HG03135 (cell line): ENCODE measurements around the gene EIF2B5.
"Not testable (repeated sequence)": the region's sequence is repeated elsewhere in the genome, so short reads cannot be mapped to it uniquely, and the experiment has no call there.

Source experiments
- ATAC-seq: cut with Tn5 transposase; IDR thresholded peaks from one replicate; pipeline ENCODE4 v1.9.1; 2021; ENCODE audit warnings: mild to moderate bottlenecking, moderate library complexity; ENCODE audit not compliant: unreplicated experiment

The EIF2B5 gene

GRCh38 chr3:184145111-184145524 is 10.0 kb downstream of the EIF2B5 start:
- no peak for ATAC-seq

GRCh38 chr3:184145751-184146270 is 10.7 kb downstream of the EIF2B5 start:
- ATAC-seq = no peak

- no peak for ATAC-seq
Observed at GRCh38 chr3:184148076-184148475, 12.9 kb downstream of the EIF2B5 start.

GRCh38 chr3:184149123-184149522 is 14.0 kb downstream of the EIF2B5 start:
- no peak for ATAC-seq

GRCh38 chr3:184149770-184150169 is 14.6 kb downstream of the EIF2B5 start:
- ATAC-seq = not testable (repeated sequence)

- ATAC-seq = peak; percentile 68
Observed at GRCh38 chr3:184154885-184155643, 19.9 kb downstream of the EIF2B5 start, which contains the start of gene DVL3. Gene DVL3, plus strand, starts transcription at chr3:184155377. Its CDS starts 259 bp downstream, at chr3:184155636.

GRCh38 chr3:184155644-184156521 is 20.7 kb downstream of the EIF2B5 start:
- peak; percentile 45 for ATAC-seq

GRCh38 chr3:184156522-184156955 is 21.4 kb downstream of the EIF2B5 start:
- ATAC-seq = no peak

- ATAC-seq = no peak
Observed at GRCh38 chr3:184157206-184157605, 22.0 kb downstream of the EIF2B5 start.

GRCh38 chr3:184158404-184158803 is 23.2 kb downstream of the EIF2B5 start:
- no peak for ATAC-seq

GRCh38 chr3:184160456-184160855 is 25.3 kb downstream of the EIF2B5 start:
- no peak for ATAC-seq

- not testable (repeated sequence) for ATAC-seq
Observed at GRCh38 chr3:184162571-184163070, 27.5 kb downstream of the EIF2B5 start.

GRCh38 chr3:184164648-184165330 is 29.6 kb downstream of the EIF2B5 start:
- no peak for ATAC-seq

- ATAC-seq = no peak
Observed at GRCh38 chr3:184165543-184165942, 30.4 kb downstream of the EIF2B5 start.

GRCh38 chr3:184166671-184167070 is 31.5 kb downstream of the EIF2B5 start:
- ATAC-seq = no peak

GRCh38 chr3:184167786-184168185 is 32.6 kb downstream of the EIF2B5 start:
- ATAC-seq = no peak

GRCh38 chr3:184168363-184169120 is 33.4 kb downstream of the EIF2B5 start:
- no peak for ATAC-seq

GRCh38 chr3:184169896-184170875 is 35.0 kb downstream of the EIF2B5 start:
- no peak for ATAC-seq

GRCh38 chr3:184171562-184171961 is 36.4 kb downstream of the EIF2B5 start:
- ATAC-seq = no peak
